ENCODE results near the gene NCK2.

The NCK2 gene

GRCh38 chr2:105806996-105807395 is 62.3 kb downstream of the NCK2 start:
- Histone ChIP-seq H3K27me3 (ENCODE audit: insufficient read depth, low read length) (no peaks in the 10 kb centered on the region), H2AFZ (ENCODE audit: low read length) (no peak overlapping the region), H4K20me1 (ENCODE audit: insufficient read depth, low read length) (no peaks in the 10 kb centered on the region), H3K9me3 (ENCODE audit: low read length) (no peaks in the 10 kb centered on the region), H3K4me2 (ENCODE audit: low read length) (no peak overlapping the region), H3K79me2 (ENCODE audit: insufficient read depth, low read length) (no peaks in the 10 kb centered on the region), H3K27ac (ENCODE audit: low read depth, low read length, poor library complexity, severe bottlenecking) (no peak overlapping the region), H3K4me1 (ENCODE audit: insufficient read depth, low read length, severe bottlenecking) (no peaks in the 10 kb centered on the region), H3K9me2 (ENCODE audit: low read depth, low read length) (no peaks in the 10 kb centered on the region), H3K36me3 (ENCODE audit: insufficient read depth, low read length) (no peaks in the 10 kb centered on the region), H3K9ac (ENCODE audit: low read length) (no peak overlapping the region), H3F3A (ENCODE audit: insufficient read depth, low read length) (no peaks in the 10 kb centered on the region), H3K4me3 (ENCODE audit: low read depth, low read length, poor library complexity, severe bottlenecking) (no peak overlapping the region)
- TF ChIP-seq EZH2 (IDR thresholded peaks at IDR 0.05; ENCODE audit: borderline replicate concordance, low read length) (no peak), CTCF (IDR thresholded peaks at IDR 0.05; ENCODE audit: low read length) (no peak)

- no peak overlapping the region for H2AFZ ChIP-seq (ENCODE audit: low read length)
- H4K20me1 ChIP-seq (ENCODE audit: insufficient read depth, low read length), result no peaks in the 10 kb centered on the region
- no peaks in the 10 kb centered on the region for H3K9me3 ChIP-seq (ENCODE audit: low read length)
- H3K9me2 ChIP-seq (ENCODE audit: low read depth, low read length), result no peaks in the 10 kb centered on the region
- no peaks in the 10 kb centered on the region for H3K36me3 ChIP-seq (ENCODE audit: insufficient read depth, low read length)
- H3K27ac ChIP-seq (ENCODE audit: low read depth, low read length, poor library complexity, severe bottlenecking), result no peak overlapping the region
- no peaks in the 10 kb centered on the region for H3K4me1 ChIP-seq (ENCODE audit: insufficient read depth, low read length, severe bottlenecking)
- no peak overlapping the region for H3K4me3 ChIP-seq (ENCODE audit: low read depth, low read length, poor library complexity, severe bottlenecking)
- H3K79me2 ChIP-seq (ENCODE audit: insufficient read depth, low read length), result no peaks in the 10 kb centered on the region
- H3F3A ChIP-seq (ENCODE audit: insufficient read depth, low read length), result no peaks in the 10 kb centered on the region
- H3K27me3 ChIP-seq (ENCODE audit: insufficient read depth, low read length), result no peaks in the 10 kb centered on the region
- no peak overlapping the region for H3K9ac ChIP-seq (ENCODE audit: low read length)
- H3K4me2 ChIP-seq (ENCODE audit: low read length), result no peak overlapping the region
- TF ChIP-seq CTCF (IDR thresholded peaks at IDR 0.05; ENCODE audit: low read length) (no peak), EZH2 (IDR thresholded peaks at IDR 0.05; ENCODE audit: borderline replicate concordance, low read length) (no peak)
These were observed 63.8 kb downstream of the NCK2 start for GRCh38 chr2:105808423-105809096.

- no peak overlapping the region for H3K9ac ChIP-seq (ENCODE audit: low read length)
- no peaks in the 10 kb centered on the region for H3K9me2 ChIP-seq (ENCODE audit: low read depth, low read length)
- H3K27ac ChIP-seq (ENCODE audit: low read depth, low read length, poor library complexity, severe bottlenecking), result no peak overlapping the region
- H3K36me3 ChIP-seq (ENCODE audit: insufficient read depth, low read length), result no peaks in the 10 kb centered on the region
- H4K20me1 ChIP-seq (ENCODE audit: insufficient read depth, low read length), result no peaks in the 10 kb centered on the region
- H3K27me3 ChIP-seq (ENCODE audit: insufficient read depth, low read length), result no peaks in the 10 kb centered on the region
- no peak overlapping the region for H2AFZ ChIP-seq (ENCODE audit: low read length)
- no peak for TF ChIP-seq EZH2 (IDR thresholded peaks at IDR 0.05; ENCODE audit: borderline replicate concordance, low read length)
- no peak for TF ChIP-seq CTCF (IDR thresholded peaks at IDR 0.05; ENCODE audit: low read length)
- H3K9me3 ChIP-seq (ENCODE audit: low read length), result no peaks in the 10 kb centered on the region
- no peaks in the 10 kb centered on the region for H3K79me2 ChIP-seq (ENCODE audit: insufficient read depth, low read length)
- no peak overlapping the region for H3K4me2 ChIP-seq (ENCODE audit: low read length)
- H3K4me1 ChIP-seq (ENCODE audit: insufficient read depth, low read length, severe bottlenecking), result no peaks in the 10 kb centered on the region
- no peak overlapping the region for H3K4me3 ChIP-seq (ENCODE audit: low read depth, low read length, poor library complexity, severe bottlenecking)
- H3F3A ChIP-seq (ENCODE audit: insufficient read depth, low read length), result no peaks in the 10 kb centered on the region
These were observed 64.4 kb downstream of the NCK2 start for GRCh38 chr2:105809097-105809473.
